Body of pancreas (tissue), 4 donors: ENCODE measurements around the gene ZG16B. TPM values are rescaled to one million over a fixed set of nuclear protein-coding genes. Genes with fewer than 3 reads are reported as not detected.

ENCODE experiments used
- ATAC-seq: fragments of 150-250 bp; one replicate; pipeline ENCODE4 v1.9.1; 2016
- DNase-seq, 4 donors: peaks; one replicate each; pipeline ENCODE4 v3.0.0-alpha.2; 2019
- H3K27ac ChIP-seq, 4 donors: fragments of 200-600 bp; sonication (generic); 1 replicate in 3 of 4; 2 replicates in 1 of 4; pipeline versions ENCODE4 v1.5.1 to v1.6.1; 2016 to 2019; ENCODE audit warnings: mild to moderate bottlenecking in 1 of 4, mixed read lengths in 1 of 4, moderate library complexity in 1 of 4
- H3K27me3 ChIP-seq, 2 donors: fragments of 200-600 bp; sonication (generic); one replicate each; pipeline ENCODE4 v1.6.0; 2016; ENCODE audit warnings: mild to moderate bottlenecking in 1 of 2
- H3K36me3 ChIP-seq, 2 donors: fragments of 200-600 bp; sonication (generic); replicated peaks in 1 of 2; 2 replicates each; pipeline ENCODE4 v1.5.1; 2016; ENCODE audit warnings: low read depth in 2 of 2; ENCODE audit not compliant: insufficient read depth in 1 of 2
- H3K4me1 ChIP-seq: fragments of 200-600 bp; sonication (generic); one replicate; pipeline ENCODE4 v1.6.0; 2016
- H3K4me3 ChIP-seq, 2 donors: fragments of 200-600 bp; sonication (generic); 1 replicate in 1 of 2; 2 replicates in 1 of 2; pipeline ENCODE4 v1.5.1; 2016 to 2019
- H3K9me3 ChIP-seq, 3 donors: fragments of 200-600 bp; sonication (generic); 1 replicate in 2 of 3; 2 replicates in 1 of 3; pipeline ENCODE4 v1.5.1; 2016
- POLR2A ChIP-seq, 3 donors: fragments of 450-650 bp; IDR thresholded peaks; one replicate each; pipeline ENCODE4 v1.6.1; 2016; ENCODE audit warnings: antibody characterized with exemption in 3 of 3, mild to moderate bottlenecking in 2 of 3
- WGBS, 2 donors: methylation state at CpG; one replicate each; pipeline ENCODE4 v1.1.5; 2017; 5-methylcytosine and 5-hydroxymethylcytosine counted together
- intact Hi-C: fragments of 100-400 bp; cut with DNase I; formaldehyde crosslinking; loops from one replicate; pipeline ENCODE4 v1.15.1; 2023
- total RNA-seq, 2 donors: library from RNA; depleted of rRNA; stranded (reverse); fragments of >200 nt; gene quantifications; one replicate each; pipeline ENCODE4 v1.1.0, GENCODE V29; 2016
- TF ChIP-seq, protein P1 (sequence below), 7 experiments: fragments of 450-650 bp in 4 of 7; fragments of 200-600 bp in 3 of 7; sonication (generic) in 3 of 7; IDR thresholded peaks; one replicate each; pipeline ENCODE4 v1.5.1; 2016 to 2019; ENCODE audit warnings: antibody characterized with exemption in 7 of 7

The ZG16B gene
- total RNA-seq, 2 donors from 2014 or later: not detected

DNA sequence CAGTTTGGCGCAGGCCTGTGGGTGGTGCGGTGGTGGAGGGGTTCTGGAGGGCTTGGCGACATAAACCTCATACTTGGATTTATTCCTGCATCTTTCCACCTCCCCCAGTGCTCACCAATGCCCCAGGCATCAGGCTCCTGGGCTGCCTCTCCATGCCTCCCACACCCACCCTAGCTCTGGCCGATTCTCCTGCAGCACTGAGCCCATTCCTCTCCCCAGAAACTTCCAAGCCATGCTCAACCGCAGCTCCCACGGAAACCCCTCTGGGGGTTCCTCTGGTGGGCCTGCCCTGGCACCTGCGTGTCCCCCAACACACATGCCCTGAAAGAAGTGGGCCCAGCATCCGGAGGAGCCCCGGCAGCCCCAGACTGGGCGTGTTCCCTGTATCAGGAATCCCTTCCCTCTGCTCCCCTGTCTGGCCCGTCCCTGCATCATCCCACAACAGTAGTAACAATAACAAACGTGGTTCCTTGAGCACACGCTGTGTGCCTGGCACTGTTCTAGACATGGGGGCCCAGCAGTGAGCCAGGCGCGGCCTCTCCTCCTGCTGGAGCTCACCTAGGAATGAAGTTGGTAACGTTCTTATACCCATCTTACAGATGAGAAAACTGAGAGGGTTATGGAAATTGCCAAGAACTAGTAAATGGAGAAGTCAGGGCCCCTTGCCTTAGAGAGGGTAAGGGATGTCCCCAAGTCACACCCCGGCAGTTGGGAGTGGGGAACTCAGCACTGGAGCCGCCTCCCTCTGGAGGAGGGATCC, 10.7 kb upstream of the ZG16B start:
- DNase-seq: peak in 1 of 4 donors; percentile 0
- intact Hi-C loops: no loop called here
- Histone ChIP-seq H3K27ac (no peak overlapping the region), H3K36me3 (no peaks in the 10 kb centered on the region), H3K9me3 (no peaks in the 10 kb centered on the region), H3K27me3 (no peaks in the 10 kb centered on the region), H3K4me3 (no peak overlapping the region), H3K4me1 (peaks cover 5% of the 10 kb centered on the region)
- WGBS, 2 donors: 74 to 79% methylated on average over 17 to 18 of the region's 18 CpGs
- no peak for ATAC-seq
- TF ChIP-seq, protein P1, sequence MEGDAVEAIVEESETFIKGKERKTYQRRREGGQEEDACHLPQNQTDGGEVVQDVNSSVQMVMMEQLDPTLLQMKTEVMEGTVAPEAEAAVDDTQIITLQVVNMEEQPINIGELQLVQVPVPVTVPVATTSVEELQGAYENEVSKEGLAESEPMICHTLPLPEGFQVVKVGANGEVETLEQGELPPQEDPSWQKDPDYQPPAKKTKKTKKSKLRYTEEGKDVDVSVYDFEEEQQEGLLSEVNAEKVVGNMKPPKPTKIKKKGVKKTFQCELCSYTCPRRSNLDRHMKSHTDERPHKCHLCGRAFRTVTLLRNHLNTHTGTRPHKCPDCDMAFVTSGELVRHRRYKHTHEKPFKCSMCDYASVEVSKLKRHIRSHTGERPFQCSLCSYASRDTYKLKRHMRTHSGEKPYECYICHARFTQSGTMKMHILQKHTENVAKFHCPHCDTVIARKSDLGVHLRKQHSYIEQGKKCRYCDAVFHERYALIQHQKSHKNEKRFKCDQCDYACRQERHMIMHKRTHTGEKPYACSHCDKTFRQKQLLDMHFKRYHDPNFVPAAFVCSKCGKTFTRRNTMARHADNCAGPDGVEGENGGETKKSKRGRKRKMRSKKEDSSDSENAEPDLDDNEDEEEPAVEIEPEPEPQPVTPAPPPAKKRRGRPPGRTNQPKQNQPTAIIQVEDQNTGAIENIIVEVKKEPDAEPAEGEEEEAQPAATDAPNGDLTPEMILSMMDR (IDR thresholded peaks at IDR 0.05): no peak
- TF ChIP-seq POLR2A (IDR thresholded peaks at IDR 0.05): no peak

DNA sequence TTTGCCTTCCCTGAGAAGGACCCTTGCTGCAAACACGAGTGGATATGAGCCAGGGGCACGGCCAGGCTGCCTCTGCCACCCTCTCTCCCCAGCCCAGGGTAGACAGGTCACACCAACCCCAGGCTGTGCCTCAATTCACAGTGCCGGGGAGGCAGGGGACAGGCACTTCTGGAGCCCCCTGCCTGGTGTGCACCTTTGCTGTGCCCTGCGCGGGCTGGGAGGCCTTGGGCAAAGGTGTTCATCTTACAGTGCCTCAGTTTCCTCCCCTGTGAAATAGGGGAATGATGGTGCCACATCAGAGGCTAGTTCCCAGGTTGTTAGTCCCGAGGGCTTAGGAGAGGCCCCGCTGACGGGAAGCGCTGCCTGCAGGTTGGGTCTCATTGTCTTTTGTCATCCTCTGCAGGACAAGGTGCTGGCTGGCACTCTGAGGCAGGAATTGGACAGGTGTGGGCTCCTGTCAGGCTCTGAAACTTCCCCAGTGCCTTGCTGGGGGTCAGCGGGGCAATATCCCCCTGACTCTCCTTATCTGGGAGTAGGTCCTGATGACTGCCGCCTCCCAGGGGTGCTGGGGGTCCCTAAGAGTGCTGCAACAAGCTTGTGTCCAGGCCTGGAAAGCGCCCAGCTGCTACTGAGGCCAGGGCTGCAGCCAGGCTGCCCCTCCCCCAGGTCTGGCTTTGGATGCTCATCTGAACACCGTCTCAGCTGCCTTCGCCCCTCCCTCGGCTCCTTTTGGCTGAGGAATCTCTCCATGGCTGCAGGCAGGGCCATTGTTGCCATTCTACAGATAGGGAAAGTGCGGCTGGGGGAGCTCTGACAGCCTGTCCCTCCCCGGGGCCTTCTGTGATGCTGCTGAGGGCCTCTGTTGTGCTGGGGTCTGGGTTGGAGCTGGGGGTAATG, 9.9 kb upstream of the ZG16B start:
- DNase-seq (no peak), ATAC-seq (no peak)
- Histone ChIP-seq H3K4me3 (no peak overlapping the region), H3K36me3 (no peaks in the 10 kb centered on the region), H3K4me1 (peaks cover 5% of the 10 kb centered on the region), H3K27ac (no peak overlapping the region), H3K9me3 (no peaks in the 10 kb centered on the region), H3K27me3 (no peaks in the 10 kb centered on the region)
- 61% methylated on average over 17 of the region's 17 CpGs; no CpG with 5 or more reads in 1 of the 2 donors for whole genome bisulfite sequencing, 2 donors
- intact Hi-C loops: no loop called here
- TF ChIP-seq POLR2A (IDR thresholded peaks at IDR 0.05): no peak
- TF ChIP-seq, protein P1 (IDR thresholded peaks at IDR 0.05): no peak

DNA sequence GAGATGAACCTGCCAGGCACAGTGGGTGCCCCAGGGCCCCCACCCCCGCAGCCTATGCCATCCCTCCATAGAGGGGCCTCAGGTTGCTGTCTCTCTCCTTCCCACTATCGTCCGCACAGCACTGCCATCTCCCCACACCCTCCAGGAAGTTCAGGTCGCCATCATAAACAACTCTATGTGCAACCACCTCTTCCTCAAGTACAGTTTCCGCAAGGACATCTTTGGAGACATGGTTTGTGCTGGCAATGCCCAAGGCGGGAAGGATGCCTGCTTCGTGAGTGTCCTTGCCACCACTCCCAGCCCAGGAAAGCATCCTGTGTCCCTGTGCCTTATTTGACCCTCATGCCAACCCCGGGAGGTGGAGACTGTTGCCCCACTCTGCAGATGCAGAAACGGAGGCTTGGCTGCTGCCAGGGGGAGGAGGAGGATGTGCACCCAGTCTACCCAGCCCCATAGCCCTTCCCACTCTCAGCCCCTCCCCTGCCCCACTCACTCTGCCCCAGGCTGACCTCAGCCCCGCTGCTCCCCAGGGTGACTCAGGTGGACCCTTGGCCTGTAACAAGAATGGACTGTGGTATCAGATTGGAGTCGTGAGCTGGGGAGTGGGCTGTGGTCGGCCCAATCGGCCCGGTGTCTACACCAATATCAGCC, 9.1 kb upstream of the ZG16B start:
- Histone ChIP-seq H3K9me3 (no peaks in the 10 kb centered on the region), H3K27ac (no peak overlapping the region), H3K36me3 (no peaks in the 10 kb centered on the region), H3K4me3 (no peak overlapping the region), H3K27me3 (no peaks in the 10 kb centered on the region), H3K4me1 (peaks cover 5% of the 10 kb centered on the region)
- no peak for TF ChIP-seq POLR2A (IDR thresholded peaks at IDR 0.05)
- TF ChIP-seq, protein P1 (IDR thresholded peaks at IDR 0.05): no peak
- no peak for ATAC-seq
- intact Hi-C loops: no loop called here
- no peak for DNase-seq
- 74 to 82% methylated on average over 9 to 14 of the region's 14 CpGs for WGBS, 2 donors

DNA sequence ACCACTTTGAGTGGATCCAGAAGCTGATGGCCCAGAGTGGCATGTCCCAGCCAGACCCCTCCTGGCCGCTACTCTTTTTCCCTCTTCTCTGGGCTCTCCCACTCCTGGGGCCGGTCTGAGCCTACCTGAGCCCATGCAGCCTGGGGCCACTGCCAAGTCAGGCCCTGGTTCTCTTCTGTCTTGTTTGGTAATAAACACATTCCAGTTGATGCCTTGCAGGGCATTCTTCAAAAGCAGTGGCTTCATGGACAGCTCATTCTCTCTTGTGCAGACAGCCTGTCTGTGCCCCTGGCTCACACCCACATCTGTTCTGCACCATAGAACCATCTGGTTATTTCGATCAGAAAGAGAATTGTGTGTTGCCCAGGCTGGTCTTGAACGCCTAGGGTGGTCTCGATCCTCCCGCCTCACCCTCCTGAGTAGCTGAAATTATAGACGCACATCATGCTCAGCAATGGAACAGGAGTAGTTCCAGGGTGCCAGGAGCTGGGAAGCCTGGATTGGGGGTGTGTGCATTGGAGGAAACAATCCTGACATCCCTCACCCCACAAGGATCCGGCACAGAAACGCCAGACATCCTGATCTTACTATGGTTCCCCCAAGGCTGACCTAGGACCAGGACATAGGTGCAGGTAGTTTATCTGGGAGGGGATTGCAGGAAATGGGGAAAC, 8.5 kb upstream of the ZG16B start:
- Histone ChIP-seq H3K4me1 (peaks cover 5% of the 10 kb centered on the region), H3K36me3 (no peaks in the 10 kb centered on the region), H3K4me3 (no peak overlapping the region), H3K9me3 (no peaks in the 10 kb centered on the region), H3K27me3 (no peaks in the 10 kb centered on the region), H3K27ac (no peak overlapping the region)
- ATAC-seq (no peak), DNase-seq (no peak)
- WGBS, 2 donors: 59 to 60% methylated on average over 9 of the region's 9 CpGs
- TF ChIP-seq, protein P1 (IDR thresholded peaks at IDR 0.05): no peak
- no peak for TF ChIP-seq POLR2A (IDR thresholded peaks at IDR 0.05)
- intact Hi-C loops: no loop called here
